CD14-positive monocyte (primary cell): ENCODE results near the gene MYL2. TPM values are rescaled to one million over a fixed set of nuclear protein-coding genes. Genes with fewer than 3 reads are reported as not detected.

Experiments used
- DNase-seq, 3 donors: peaks; one replicate each; pipeline ENCODE4 v3.0.0-alpha.2; 2011 to 2022
- H2AFZ ChIP-seq: 2 replicates; pipeline ENCODE4 v1.6.0; 2012; ENCODE audit warnings: mild to moderate bottlenecking, low read depth, low read length, inconsistent platforms; ENCODE audit not compliant: insufficient read depth, poor library complexity, severe bottlenecking
- H3K27ac ChIP-seq, 2 donors: 1 replicate in 1 of 2; 2 replicates in 1 of 2; pipeline ENCODE4 v1.5.1; 2012 to 2013; ENCODE audit warnings: low read length in 2 of 2, control low read depth in 1 of 2, inconsistent platforms in 1 of 2, low read depth in 1 of 2, mild to moderate bottlenecking in 1 of 2
- H3K27me3 ChIP-seq, 2 donors: one replicate each; pipeline versions ENCODE4 v1.6.0 to v1.6.1; 2011 to 2013; ENCODE audit warnings: low read length in 2 of 2; ENCODE audit not compliant: control insufficient read depth in 2 of 2, insufficient read depth in 2 of 2
- H3K36me3 ChIP-seq, 2 donors: replicated peaks in 1 of 2; 1 replicate in 1 of 2; 2 replicates in 1 of 2; pipeline versions ENCODE4 v1.5.1 to v1.6.1; 2012 to 2013; ENCODE audit warnings: low read length in 2 of 2, control low read depth in 1 of 2, inconsistent platforms in 1 of 2, mild to moderate bottlenecking in 1 of 2; ENCODE audit not compliant: insufficient read depth in 2 of 2, control insufficient read depth in 1 of 2
- H3K4me1 ChIP-seq, 2 donors: 1 replicate in 1 of 2; 2 replicates in 1 of 2; pipeline versions ENCODE4 v1.5.1 to v1.6.1; 2012 to 2013; ENCODE audit warnings: low read length in 2 of 2, control low read depth in 1 of 2, inconsistent platforms in 1 of 2, mild to moderate bottlenecking in 1 of 2, moderate library complexity in 1 of 2; ENCODE audit not compliant: insufficient read depth in 2 of 2, control insufficient read depth in 1 of 2
- H3K4me2 ChIP-seq: replicated peaks from 2 replicates; pipeline ENCODE3; 2012; ENCODE audit warnings: low read length, moderate library complexity, mild to moderate bottlenecking; ENCODE audit not compliant: poor library complexity, severe bottlenecking; ENCODE audit errors: extremely low read depth
- H3K4me3 ChIP-seq, 3 experiments: fragments of 200-600 bp in 1 of 3; sonication (generic) in 1 of 3; replicated peaks in 1 of 3; 1 replicate in 2 of 3; 2 replicates in 1 of 3; pipeline ENCODE4 v1.5.1; 2011 to 2013; ENCODE audit warnings: low read length in 3 of 3, mild to moderate bottlenecking in 3 of 3, control low read depth in 2 of 3, low read depth in 2 of 3, inconsistent platforms in 1 of 3, moderate library complexity in 1 of 3
- H3K79me2 ChIP-seq: 2 replicates; pipeline ENCODE4 v1.6.0; 2012; ENCODE audit warnings: mild to moderate bottlenecking, control low read depth, inconsistent platforms, low read length, moderate library complexity; ENCODE audit not compliant: insufficient read depth
- H3K9ac ChIP-seq: 2 replicates; pipeline ENCODE4 v1.6.0; 2017; ENCODE audit warnings: low read length, mild to moderate bottlenecking; ENCODE audit not compliant: insufficient read depth, poor library complexity, severe bottlenecking
- H3K9me3 ChIP-seq, 2 donors: replicated peaks in 1 of 2; 1 replicate in 1 of 2; 2 replicates in 1 of 2; pipeline versions ENCODE4 v1.5.1 to v1.6.1; 2012 to 2013; ENCODE audit warnings: low read length in 2 of 2, control low read depth in 1 of 2; ENCODE audit not compliant: control insufficient read depth in 1 of 2, insufficient read depth in 1 of 2
- H4K20me1 ChIP-seq: 2 replicates; pipeline ENCODE4 v1.6.0; 2012; ENCODE audit warnings: mild to moderate bottlenecking, low read length, control low read depth, moderate library complexity; ENCODE audit not compliant: insufficient read depth
- H3K27ac Mint-ChIP-seq, 7 donors: one replicate each; pipeline ENCODE4 v1.8.0; 2020; ENCODE audit warnings: mild to moderate bottlenecking in 7 of 7, mixed read lengths in 7 of 7, moderate library complexity in 6 of 7, inconsistent platforms in 2 of 7
- H3K27me3 Mint-ChIP-seq, 3 donors: one replicate each; pipeline ENCODE4 v1.8.0; 2021 to 2022; ENCODE audit warnings: low read depth in 3 of 3, mild to moderate bottlenecking in 3 of 3, mixed read lengths in 3 of 3, moderate library complexity in 3 of 3, inconsistent platforms in 1 of 3
- H3K36me3 Mint-ChIP-seq, 2 donors: one replicate each; pipeline ENCODE4 v1.8.0; 2020; ENCODE audit warnings: mixed read lengths in 2 of 2, inconsistent platforms in 1 of 2, mild to moderate bottlenecking in 1 of 2
- H3K4me1 Mint-ChIP-seq: one replicate; pipeline ENCODE4 v1.8.0; 2020; ENCODE audit warnings: mild to moderate bottlenecking, mixed read lengths
- H3K4me3 Mint-ChIP-seq, 2 donors: one replicate each; pipeline ENCODE4 v1.8.0; 2020; ENCODE audit warnings: mild to moderate bottlenecking in 2 of 2, mixed read lengths in 2 of 2, moderate library complexity in 1 of 2
- H3K9me3 Mint-ChIP-seq, 7 donors: one replicate each; pipeline ENCODE4 v1.8.0; 2020 to 2022; ENCODE audit warnings: mixed read lengths in 7 of 7, mild to moderate bottlenecking in 6 of 7, moderate library complexity in 6 of 7, inconsistent platforms in 2 of 7
- WGBS: methylation state at CpG from one replicate; pipeline ENCODE4 v1.1.5; 2013; ENCODE audit warnings: missing lambda C conversion rate; ENCODE audit not compliant: insufficient coverage; 5-methylcytosine and 5-hydroxymethylcytosine counted together
- intact Hi-C, 2 donors: fragments of 100-400 bp; cut with micrococcal nuclease; formaldehyde crosslinking; loops; one replicate each; pipeline versions ENCODE4 v1.15.0 to v1.15.1; 2023
- polyA plus RNA-seq, 3 donors: library from polyadenylated mRNA; depleted of rRNA in 1 of 3; unstranded in 2 of 3; stranded (reverse) in 1 of 3; fragments of 300-500 nt in 2 of 3; fragments of >200 nt in 1 of 3; fragmentation: Illumina TruSeq in 2 of 3; gene quantifications; 1 replicate in 2 of 3; 2 replicates in 1 of 3; pipeline ENCODE4 v1.2.3, GENCODE V29; 2012 to 2021
- TF ChIP-seq, protein P1 (sequence below): fragments of 200-600 bp; IDR thresholded peaks from one replicate; pipeline ENCODE4 v1.8.0; 2022; ENCODE audit warnings: antibody characterized with exemption, mild to moderate bottlenecking

MYL2 gene
- polyA plus RNA-seq, 3 donors: not detected

DNA sequence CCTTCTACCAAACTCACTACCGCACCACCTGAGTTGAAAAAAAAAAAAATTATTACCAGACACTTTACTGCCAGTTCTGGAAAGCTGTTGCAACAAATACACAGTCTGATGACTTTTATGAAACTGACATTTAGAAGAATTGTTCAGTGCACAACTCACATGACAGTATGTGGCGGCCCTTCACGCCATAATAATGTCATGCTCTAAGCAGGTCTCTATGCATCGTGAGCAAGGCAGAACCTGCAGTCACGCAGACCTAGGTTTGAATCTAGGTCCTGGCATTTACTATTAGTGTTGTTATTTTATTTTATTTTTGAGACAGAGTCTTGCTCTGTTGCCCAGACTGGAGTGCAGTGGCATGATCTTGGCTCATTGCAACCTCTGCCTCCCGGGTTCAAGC lies 8.1 kb downstream of the MYL2 start:
- Mint-ChIP-seq H3K27ac (peak overlapping the region in 1 of 7 donors; percentile 39), H3K27me3 (peaks cover 0 to 5% (median 0%) of the 10 kb centered on the region in 3 donors)
- DNase-seq: no peak

DNA sequence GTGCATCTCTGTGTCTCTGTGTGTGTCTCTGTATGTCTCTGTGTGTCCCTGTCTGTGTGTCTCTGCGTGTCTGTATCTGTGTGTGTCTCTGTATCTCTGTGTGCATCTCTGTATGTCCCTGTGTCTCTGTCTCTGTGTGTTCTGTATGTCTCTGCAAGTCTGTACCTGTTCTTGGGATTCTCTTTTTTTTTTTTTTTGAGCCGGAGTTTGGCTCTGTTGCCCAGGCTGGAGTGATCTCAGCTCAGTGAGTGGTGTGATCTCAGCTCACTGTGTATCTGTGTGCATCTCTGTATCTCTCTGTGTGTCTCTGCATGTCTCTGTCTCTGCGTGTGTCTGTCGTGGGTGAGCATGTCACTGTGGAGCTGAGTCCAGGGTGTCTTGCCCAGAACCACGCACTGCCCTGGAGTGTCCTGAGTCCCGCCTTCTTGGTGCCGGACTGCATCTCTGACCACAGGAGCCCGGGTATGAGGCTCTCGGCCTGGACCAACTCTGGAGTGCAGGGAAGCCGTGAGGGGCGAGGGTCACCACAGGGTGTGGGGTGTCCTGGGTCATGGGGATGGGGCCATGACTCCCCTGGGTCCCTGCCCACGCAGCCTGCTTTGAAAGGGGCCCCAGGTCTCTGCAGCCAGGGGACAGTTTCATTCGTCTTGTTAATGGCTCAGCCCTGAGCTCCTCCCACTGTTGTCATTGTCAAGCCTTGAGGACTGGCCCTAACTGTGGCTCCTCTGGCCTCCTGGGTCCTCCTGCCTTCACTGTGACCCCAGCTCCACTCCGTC lies 11.8 kb downstream of the MYL2 start:
- H3K4me2 ChIP-seq: no peak overlapping the region
- no peak overlapping the region for H3K4me3 ChIP-seq
- H3K4me1 ChIP-seq: peaks cover 0 to 5% of the 10 kb centered on the region in 2 donors
- H3K9me3 Mint-ChIP-seq: no peaks in the 10 kb centered on the region
- no peaks in the 10 kb centered on the region for H3K27me3 ChIP-seq
- no peak for DNase-seq
- 91% methylated on average over 8 of the region's 14 CpGs for WGBS
- no peak overlapping the region for H3K9ac ChIP-seq
- no peaks in the 10 kb centered on the region for H3K36me3 ChIP-seq
- H3K4me3 Mint-ChIP-seq: no peak overlapping the region
- H3K27ac ChIP-seq: no peak overlapping the region
- intact Hi-C loops: no loop called here
- no peak overlapping the region for H3K27ac Mint-ChIP-seq
- peaks cover 0 to 4% (median 0%) of the 10 kb centered on the region in 3 donors for H3K27me3 Mint-ChIP-seq
- no peak overlapping the region for H2AFZ ChIP-seq
- H3K79me2 ChIP-seq: no peaks in the 10 kb centered on the region
- TF ChIP-seq, protein P1, sequence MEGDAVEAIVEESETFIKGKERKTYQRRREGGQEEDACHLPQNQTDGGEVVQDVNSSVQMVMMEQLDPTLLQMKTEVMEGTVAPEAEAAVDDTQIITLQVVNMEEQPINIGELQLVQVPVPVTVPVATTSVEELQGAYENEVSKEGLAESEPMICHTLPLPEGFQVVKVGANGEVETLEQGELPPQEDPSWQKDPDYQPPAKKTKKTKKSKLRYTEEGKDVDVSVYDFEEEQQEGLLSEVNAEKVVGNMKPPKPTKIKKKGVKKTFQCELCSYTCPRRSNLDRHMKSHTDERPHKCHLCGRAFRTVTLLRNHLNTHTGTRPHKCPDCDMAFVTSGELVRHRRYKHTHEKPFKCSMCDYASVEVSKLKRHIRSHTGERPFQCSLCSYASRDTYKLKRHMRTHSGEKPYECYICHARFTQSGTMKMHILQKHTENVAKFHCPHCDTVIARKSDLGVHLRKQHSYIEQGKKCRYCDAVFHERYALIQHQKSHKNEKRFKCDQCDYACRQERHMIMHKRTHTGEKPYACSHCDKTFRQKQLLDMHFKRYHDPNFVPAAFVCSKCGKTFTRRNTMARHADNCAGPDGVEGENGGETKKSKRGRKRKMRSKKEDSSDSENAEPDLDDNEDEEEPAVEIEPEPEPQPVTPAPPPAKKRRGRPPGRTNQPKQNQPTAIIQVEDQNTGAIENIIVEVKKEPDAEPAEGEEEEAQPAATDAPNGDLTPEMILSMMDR: no peak
- H3K4me1 Mint-ChIP-seq: peaks cover 17% of the 10 kb centered on the region
- no peaks in the 10 kb centered on the region for H3K36me3 Mint-ChIP-seq
- no peaks in the 10 kb centered on the region for H4K20me1 ChIP-seq
- no peaks in the 10 kb centered on the region for H3K9me3 ChIP-seq

More for the DNA sequence above, 8.1 kb downstream of the MYL2 start:
- intact Hi-C loops: no loop called here
- no peaks in the 10 kb centered on the region for H3K9me3 ChIP-seq
- H3K4me1 ChIP-seq: peaks cover 0 to 7% of the 10 kb centered on the region in 2 donors
- Mint-ChIP-seq H3K9me3 (no peaks in the 10 kb centered on the region), H3K36me3 (no peaks in the 10 kb centered on the region), H3K4me1 (peaks cover 19% of the 10 kb centered on the region), H3K4me3 (no peak overlapping the region)
- H3K4me2 ChIP-seq: no peak overlapping the region
- H3K79me2 ChIP-seq: no peaks in the 10 kb centered on the region
- no peaks in the 10 kb centered on the region for H3K36me3 ChIP-seq
- H3K27me3 ChIP-seq: no peaks in the 10 kb centered on the region
- H4K20me1 ChIP-seq: no peaks in the 10 kb centered on the region
- H3K4me3 ChIP-seq: no peak overlapping the region
- no peak overlapping the region for H2AFZ ChIP-seq
- no peak overlapping the region for H3K9ac ChIP-seq
- no peak overlapping the region for H3K27ac ChIP-seq
- TF ChIP-seq, protein P1: no peak
- WGBS: 59% methylated on average over 3 of the region's 6 CpGs
